Measurements from ENCODE around the gene SUPT3H.

SUPT3H gene

GRCh38 chr6:45422503-45423110, 44.9 kb upstream of the SUPT3H start:
- H3K27me3 ChIP-seq (ENCODE audit: insufficient read depth, low read length, poor library complexity), result peaks cover 20% of the 10 kb centered on the region

GRCh38 chr6:45421709-45422502, 44.2 kb upstream of the SUPT3H start:
- H2BK5ac ChIP-seq (ENCODE audit: low read length), result no peak overlapping the region
- no peaks in the 10 kb centered on the region for H3K79me2 ChIP-seq (ENCODE audit: control insufficient read depth, insufficient read depth, low read length)
- peak overlapping the region; percentile 11 for H3K27ac ChIP-seq (ENCODE audit: low read depth, low read length)
- H3K18ac ChIP-seq (ENCODE audit: low read length), result peak overlapping the region; percentile 62
- no peak overlapping the region for H4K5ac ChIP-seq (ENCODE audit: low read length)
- peak overlapping the region; percentile 96 for H3K4me2 ChIP-seq (ENCODE audit: low read length)
- peaks cover 3% of the 10 kb centered on the region for H3K4me1 ChIP-seq (ENCODE audit: control insufficient read depth, low read depth, low read length)
- peak overlapping the region; percentile 59 for H3K9ac ChIP-seq (ENCODE audit: low read length)
- no peak overlapping the region for H3K4ac ChIP-seq (ENCODE audit: low read depth, low read length)
- peak; percentile 55 for DNase-seq
- H3K79me1 ChIP-seq (ENCODE audit: low read length), result no peaks in the 10 kb centered on the region
- H3K36me3 ChIP-seq (ENCODE audit: control insufficient read depth, insufficient read depth, low read length), result no peaks in the 10 kb centered on the region
- H2AK5ac ChIP-seq (ENCODE audit: low read length), result no peak overlapping the region
- no peak overlapping the region for H2BK120ac ChIP-seq (ENCODE audit: low read depth, low read length)
- peak overlapping the region; percentile 80 for H3K56ac ChIP-seq (ENCODE audit: low read length)
- H2BK15ac ChIP-seq (replicated peaks; ENCODE audit: low read depth), result no peak overlapping the region
- H3K4me3 ChIP-seq (ENCODE audit: low read length), result peak overlapping the region; percentile 50
- H3K23ac ChIP-seq (ENCODE audit: low read length), result no peak overlapping the region
- peaks cover 20% of the 10 kb centered on the region for H3K27me3 ChIP-seq (ENCODE audit: insufficient read depth, low read length, poor library complexity)
- WGBS (ENCODE audit: extremely low coverage, insufficient coverage, low lambda C conversion rate), result no CpG with 5 or more reads among the region's 83 CpGs
- H4K8ac ChIP-seq (ENCODE audit: low read depth, low read length), result no peak overlapping the region

More at GRCh38 chr6:45422503-45423110, 44.9 kb upstream of the SUPT3H start:
- Histone ChIP-seq H3K9ac (ENCODE audit: low read length) (peak overlapping the region; percentile 64), H3K23ac (ENCODE audit: low read length) (no peak overlapping the region), H3K4ac (ENCODE audit: low read depth, low read length) (no peak overlapping the region), H2BK15ac (replicated peaks; ENCODE audit: low read depth) (no peak overlapping the region), H3K27ac (ENCODE audit: low read depth, low read length) (peak overlapping the region; percentile 5), H2AK5ac (ENCODE audit: low read length) (no peak overlapping the region), H2BK120ac (ENCODE audit: low read depth, low read length) (no peak overlapping the region), H3K4me1 (ENCODE audit: control insufficient read depth, low read depth, low read length) (peaks cover 3% of the 10 kb centered on the region), H4K5ac (ENCODE audit: low read length) (no peak overlapping the region), H3K79me2 (ENCODE audit: control insufficient read depth, insufficient read depth, low read length) (no peaks in the 10 kb centered on the region), H3K56ac (ENCODE audit: low read length) (peak overlapping the region; percentile 86), H3K4me2 (ENCODE audit: low read length) (peak overlapping the region; percentile 97), H3K18ac (ENCODE audit: low read length) (no peak overlapping the region), H3K36me3 (ENCODE audit: control insufficient read depth, insufficient read depth, low read length) (no peaks in the 10 kb centered on the region), H3K4me3 (ENCODE audit: low read length) (peak overlapping the region; percentile 68), H4K8ac (ENCODE audit: low read depth, low read length) (no peak overlapping the region), H3K79me1 (ENCODE audit: low read length) (no peaks in the 10 kb centered on the region), H2BK5ac (ENCODE audit: low read length) (no peak overlapping the region)
- no CpG with 5 or more reads among the region's 55 CpGs for WGBS (ENCODE audit: extremely low coverage, insufficient coverage, low lambda C conversion rate)
- DNase-seq, result peak; percentile 78

- peak overlapping the region; percentile 80 for H3K56ac ChIP-seq (ENCODE audit: low read length)
- peak; percentile 50 for DNase-seq
Measured at GRCh38 chr6:45420909-45421708, 43.4 kb upstream of the SUPT3H start.

GRCh38 chr6:45420083-45420908, 42.6 kb upstream of the SUPT3H start:
- Histone ChIP-seq H3K4me3 (ENCODE audit: low read length) (no peak overlapping the region), H3K4ac (ENCODE audit: low read depth, low read length) (no peak overlapping the region), H4K5ac (ENCODE audit: low read length) (no peak overlapping the region), H2BK120ac (ENCODE audit: low read depth, low read length) (no peak overlapping the region), H4K8ac (ENCODE audit: low read depth, low read length) (no peak overlapping the region), H3K79me1 (ENCODE audit: low read length) (no peaks in the 10 kb centered on the region), H2BK15ac (replicated peaks; ENCODE audit: low read depth) (no peak overlapping the region), H2AK5ac (ENCODE audit: low read length) (no peak overlapping the region), H3K4me1 (ENCODE audit: control insufficient read depth, low read depth, low read length) (peaks cover 3% of the 10 kb centered on the region), H3K36me3 (ENCODE audit: control insufficient read depth, insufficient read depth, low read length) (no peaks in the 10 kb centered on the region), H3K4me2 (ENCODE audit: low read length) (peak overlapping the region; percentile 39), H3K18ac (ENCODE audit: low read length) (no peak overlapping the region), H3K27ac (ENCODE audit: low read depth, low read length) (no peak overlapping the region), H3K56ac (ENCODE audit: low read length) (peak overlapping the region; percentile 49), H3K27me3 (ENCODE audit: insufficient read depth, low read length, poor library complexity) (peaks cover 20% of the 10 kb centered on the region), H3K23ac (ENCODE audit: low read length) (peak overlapping the region; percentile 66), H3K9ac (ENCODE audit: low read length) (peak overlapping the region; percentile 32), H2BK5ac (ENCODE audit: low read length) (no peak overlapping the region), H3K79me2 (ENCODE audit: control insufficient read depth, insufficient read depth, low read length) (no peaks in the 10 kb centered on the region)
- no CpG with 5 or more reads among the region's 40 CpGs for WGBS (ENCODE audit: extremely low coverage, insufficient coverage, low lambda C conversion rate)
- peak; percentile 16 for DNase-seq

More at GRCh38 chr6:45420909-45421708, 43.4 kb upstream of the SUPT3H start:
- WGBS (ENCODE audit: extremely low coverage, insufficient coverage, low lambda C conversion rate), result no CpG with 5 or more reads among the region's 19 CpGs
- peak overlapping the region; percentile 96 for H3K4me2 ChIP-seq (ENCODE audit: low read length)
- no peaks in the 10 kb centered on the region for H3K79me1 ChIP-seq (ENCODE audit: low read length)
- H3K23ac ChIP-seq (ENCODE audit: low read length), result no peak overlapping the region
- no peaks in the 10 kb centered on the region for H3K36me3 ChIP-seq (ENCODE audit: control insufficient read depth, insufficient read depth, low read length)
- H4K5ac ChIP-seq (ENCODE audit: low read length), result no peak overlapping the region
- H3K27ac ChIP-seq (ENCODE audit: low read depth, low read length), result no peak overlapping the region
- H3K27me3 ChIP-seq (ENCODE audit: insufficient read depth, low read length, poor library complexity), result peaks cover 20% of the 10 kb centered on the region
- no peak overlapping the region for H2BK120ac ChIP-seq (ENCODE audit: low read depth, low read length)
- no peak overlapping the region for H4K8ac ChIP-seq (ENCODE audit: low read depth, low read length)
- peak overlapping the region; percentile 62 for H3K18ac ChIP-seq (ENCODE audit: low read length)
- no peak overlapping the region for H2BK5ac ChIP-seq (ENCODE audit: low read length)
- H2BK15ac ChIP-seq (replicated peaks; ENCODE audit: low read depth), result no peak overlapping the region
- H3K4me1 ChIP-seq (ENCODE audit: control insufficient read depth, low read depth, low read length), result peaks cover 3% of the 10 kb centered on the region
- no peak overlapping the region for H3K4ac ChIP-seq (ENCODE audit: low read depth, low read length)
- peak overlapping the region; percentile 50 for H3K4me3 ChIP-seq (ENCODE audit: low read length)
- peak overlapping the region; percentile 59 for H3K9ac ChIP-seq (ENCODE audit: low read length)
- no peak overlapping the region for H2AK5ac ChIP-seq (ENCODE audit: low read length)
- H3K79me2 ChIP-seq (ENCODE audit: control insufficient read depth, insufficient read depth, low read length), result no peaks in the 10 kb centered on the region

GRCh38 chr6:45419571-45420082, 41.9 kb upstream of the SUPT3H start:
- H3K9ac ChIP-seq (ENCODE audit: low read length), result peak overlapping the region; percentile 37
- peak overlapping the region; percentile 39 for H3K4me2 ChIP-seq (ENCODE audit: low read length)
- no peak overlapping the region for H2AK5ac ChIP-seq (ENCODE audit: low read length)
- H3K36me3 ChIP-seq (ENCODE audit: control insufficient read depth, insufficient read depth, low read length), result no peaks in the 10 kb centered on the region
- peak overlapping the region; percentile 66 for H3K23ac ChIP-seq (ENCODE audit: low read length)
- H2BK15ac ChIP-seq (replicated peaks; ENCODE audit: low read depth), result no peak overlapping the region
- no peak overlapping the region for H2BK5ac ChIP-seq (ENCODE audit: low read length)
- H2BK120ac ChIP-seq (ENCODE audit: low read depth, low read length), result no peak overlapping the region
- no peaks in the 10 kb centered on the region for H3K79me1 ChIP-seq (ENCODE audit: low read length)
- H3K4me1 ChIP-seq (ENCODE audit: control insufficient read depth, low read depth, low read length), result peaks cover 3% of the 10 kb centered on the region
- H3K56ac ChIP-seq (ENCODE audit: low read length), result peak overlapping the region; percentile 62
- H3K18ac ChIP-seq (ENCODE audit: low read length), result no peak overlapping the region
- peak; percentile 79 for DNase-seq
- no peaks in the 10 kb centered on the region for H3K79me2 ChIP-seq (ENCODE audit: control insufficient read depth, insufficient read depth, low read length)
- no peak overlapping the region for H3K4me3 ChIP-seq (ENCODE audit: low read length)
- H3K27ac ChIP-seq (ENCODE audit: low read depth, low read length), result no peak overlapping the region
- WGBS (ENCODE audit: extremely low coverage, insufficient coverage, low lambda C conversion rate), result no CpG with 5 or more reads among the region's 38 CpGs
- H3K27me3 ChIP-seq (ENCODE audit: insufficient read depth, low read length, poor library complexity), result peaks cover 20% of the 10 kb centered on the region
- no peak overlapping the region for H4K5ac ChIP-seq (ENCODE audit: low read length)
- no peak overlapping the region for H4K8ac ChIP-seq (ENCODE audit: low read depth, low read length)
- no peak overlapping the region for H3K4ac ChIP-seq (ENCODE audit: low read depth, low read length)
